GM10266 (cell line): ENCODE results near the gene KRTAP10-11.
"Not testable (repeated sequence)": the region's sequence is repeated elsewhere in the genome, so short reads cannot be mapped to it uniquely, and the experiment has no call there.

Experiments
- DNase-seq: peaks from one replicate; pipeline ENCODE4 v3.0.0; 2012; ENCODE audit errors: extremely low spot score
- CTCF ChIP-seq: IDR thresholded peaks from 2 replicates; pipeline ENCODE4 v1.5.1; 2012; ENCODE audit warnings: mild to moderate bottlenecking, low read depth; ENCODE audit not compliant: control insufficient read depth, insufficient read depth; ENCODE audit errors: missing control alignments

Gene KRTAP10-11

GRCh38 chr21:44646366-44647221 lies at the start of gene KRTAP10-11:
Gene KRTAP10-11, plus strand, starts transcription at chr21:44646414. Its CDS starts 45 bp downstream, at chr21:44646459.
- DNase-seq = not testable (repeated sequence)

- DNase-seq = no peak
- no peak for TF ChIP-seq CTCF
Measured at GRCh38 chr21:44598061-44598460, 48.2 kb upstream of the KRTAP10-11 start.

- DNase-seq = no peak
- TF ChIP-seq CTCF = no peak
Measured at GRCh38 chr21:44599264-44600029, 46.8 kb upstream of the KRTAP10-11 start.

- DNase-seq = not testable (repeated sequence)
Measured at GRCh38 chr21:44600118-44600978, 45.9 kb upstream of the KRTAP10-11 start, which contains the start of gene KRTAP10-7. Gene KRTAP10-7, plus strand, starts transcription at chr21:44600597. Its CDS starts 25 bp downstream, at chr21:44600622.

- DNase-seq = not testable (repeated sequence)
Measured at GRCh38 chr21:44601091-44601490, 45.1 kb upstream of the KRTAP10-11 start.

- TF ChIP-seq CTCF = no peak
- DNase-seq = no peak
Measured at GRCh38 chr21:44601596-44602462, 44.4 kb upstream of the KRTAP10-11 start.

- no peak for TF ChIP-seq CTCF
- no peak for DNase-seq
Measured at GRCh38 chr21:44602463-44602850, 43.8 kb upstream of the KRTAP10-11 start.

- no peak for DNase-seq
- no peak for TF ChIP-seq CTCF
Measured at GRCh38 chr21:44603109-44603875, 42.9 kb upstream of the KRTAP10-11 start.
